GM12874 (cell line): ENCODE measurements around the gene SLC15A5.

Experiments used
- TF ChIP-seq, protein P1 (sequence below): IDR thresholded peaks from 2 replicates; pipeline ENCODE4 v1.5.1; 2011; ENCODE audit warnings: low read depth, mild to moderate bottlenecking, control low read depth, low read length, moderate library complexity; ENCODE audit not compliant: insufficient read depth

The SLC15A5 gene

GRCh38 chr12:16277585-16277984 lies at the start of gene SLC15A5:
Gene SLC15A5, minus strand, starts transcription at chr12:16277685. Its CDS starts 0 bp downstream, at chr12:16277685.
- TF ChIP-seq, protein P1, sequence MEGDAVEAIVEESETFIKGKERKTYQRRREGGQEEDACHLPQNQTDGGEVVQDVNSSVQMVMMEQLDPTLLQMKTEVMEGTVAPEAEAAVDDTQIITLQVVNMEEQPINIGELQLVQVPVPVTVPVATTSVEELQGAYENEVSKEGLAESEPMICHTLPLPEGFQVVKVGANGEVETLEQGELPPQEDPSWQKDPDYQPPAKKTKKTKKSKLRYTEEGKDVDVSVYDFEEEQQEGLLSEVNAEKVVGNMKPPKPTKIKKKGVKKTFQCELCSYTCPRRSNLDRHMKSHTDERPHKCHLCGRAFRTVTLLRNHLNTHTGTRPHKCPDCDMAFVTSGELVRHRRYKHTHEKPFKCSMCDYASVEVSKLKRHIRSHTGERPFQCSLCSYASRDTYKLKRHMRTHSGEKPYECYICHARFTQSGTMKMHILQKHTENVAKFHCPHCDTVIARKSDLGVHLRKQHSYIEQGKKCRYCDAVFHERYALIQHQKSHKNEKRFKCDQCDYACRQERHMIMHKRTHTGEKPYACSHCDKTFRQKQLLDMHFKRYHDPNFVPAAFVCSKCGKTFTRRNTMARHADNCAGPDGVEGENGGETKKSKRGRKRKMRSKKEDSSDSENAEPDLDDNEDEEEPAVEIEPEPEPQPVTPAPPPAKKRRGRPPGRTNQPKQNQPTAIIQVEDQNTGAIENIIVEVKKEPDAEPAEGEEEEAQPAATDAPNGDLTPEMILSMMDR: no peak

- TF ChIP-seq, protein P1: no peak
These were observed 47.9 kb upstream of the SLC15A5 start for GRCh38 chr12:16325426-16325825.

- TF ChIP-seq, protein P1: no peak
These were observed 47.3 kb upstream of the SLC15A5 start for GRCh38 chr12:16324772-16325171.

GRCh38 chr12:16324272-16324671 lies 46.8 kb upstream of the SLC15A5 start:
- TF ChIP-seq, protein P1: no peak

GRCh38 chr12:16323638-16324037 lies 46.2 kb upstream of the SLC15A5 start:
- TF ChIP-seq, protein P1: no peak

- TF ChIP-seq, protein P1: no peak
These were observed 45.5 kb upstream of the SLC15A5 start for GRCh38 chr12:16323010-16323409.

DNA sequence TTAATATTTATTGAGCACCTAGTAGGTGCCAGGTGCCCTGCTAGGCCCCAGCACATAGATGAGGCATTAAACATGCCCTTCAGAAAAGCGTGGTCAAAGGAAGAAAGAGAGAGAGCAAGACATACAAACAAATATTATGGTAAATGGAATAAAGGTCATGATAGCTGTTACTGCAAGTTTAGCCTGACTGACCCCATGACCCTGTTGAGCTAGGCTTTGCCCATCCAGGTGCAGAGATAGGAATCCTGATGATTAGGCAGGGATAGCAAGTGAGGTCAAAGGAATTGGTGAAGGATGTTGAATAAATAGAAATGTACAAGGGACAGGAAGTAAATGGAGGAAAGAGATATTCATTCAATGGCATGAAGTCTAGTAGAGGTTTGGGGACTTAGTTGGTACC lies 33.4 kb upstream of the SLC15A5 start:
- TF ChIP-seq, protein P1: no peak
